NK-92 (cell line): ENCODE data around the gene ACYP2.
"Not testable (repeated sequence)": the region's sequence is repeated elsewhere in the genome, so short reads cannot be mapped to it uniquely, and the experiment has no call there.

Source experiments
- DNase-seq: peaks from one replicate; lab custom pipeline; 2025; ENCODE audit not compliant: unreplicated experiment; lab: John Stamatoyannopoulos, UW

Gene ACYP2

DNA sequence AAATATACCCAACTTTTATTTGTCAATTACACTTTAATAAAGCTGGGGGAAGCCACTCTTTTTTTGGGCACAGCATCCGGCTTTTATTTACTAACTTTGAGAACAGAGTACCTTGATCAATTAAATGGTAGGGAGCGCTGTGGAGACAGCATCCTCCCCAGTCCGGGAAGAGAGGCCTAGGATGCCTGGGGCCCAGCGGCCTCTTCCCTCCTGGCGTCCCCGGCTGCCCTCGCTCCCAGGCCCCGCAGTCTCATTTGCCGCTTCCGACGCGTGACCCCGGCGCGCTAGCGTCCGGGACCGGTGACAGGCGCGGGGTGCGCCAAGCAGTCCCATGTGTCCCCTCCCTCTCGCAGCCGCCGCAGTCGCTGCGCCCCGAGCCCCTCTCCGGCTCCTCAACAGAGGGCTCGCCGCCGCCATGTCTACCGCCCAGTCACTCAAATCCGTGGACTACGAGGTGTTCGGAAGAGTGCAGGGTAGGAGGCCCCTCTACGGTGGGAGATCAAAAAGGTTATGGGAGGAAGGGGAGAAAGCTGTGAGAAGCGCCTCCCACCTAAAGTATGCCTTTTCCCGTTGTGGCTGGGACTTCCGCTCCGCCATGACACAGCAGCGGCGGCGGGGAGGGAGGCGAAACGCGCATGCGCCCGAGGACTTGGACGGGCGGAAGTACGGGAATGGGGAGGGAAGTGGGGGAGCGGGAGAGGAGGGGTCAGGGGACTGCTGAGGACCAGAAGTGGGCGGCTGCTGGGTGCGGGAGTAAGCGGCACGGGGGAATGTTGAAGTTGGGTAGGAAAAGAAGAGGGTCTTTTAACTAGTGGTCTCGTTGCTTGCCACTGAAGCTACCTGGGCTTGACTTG is at the start of gene ACYP2:
Gene ACYP2 (plus strand): TSS at position 332 of the 854 bp plus-strand sequence.
- DNase-seq: peak; percentile 67

DNA sequence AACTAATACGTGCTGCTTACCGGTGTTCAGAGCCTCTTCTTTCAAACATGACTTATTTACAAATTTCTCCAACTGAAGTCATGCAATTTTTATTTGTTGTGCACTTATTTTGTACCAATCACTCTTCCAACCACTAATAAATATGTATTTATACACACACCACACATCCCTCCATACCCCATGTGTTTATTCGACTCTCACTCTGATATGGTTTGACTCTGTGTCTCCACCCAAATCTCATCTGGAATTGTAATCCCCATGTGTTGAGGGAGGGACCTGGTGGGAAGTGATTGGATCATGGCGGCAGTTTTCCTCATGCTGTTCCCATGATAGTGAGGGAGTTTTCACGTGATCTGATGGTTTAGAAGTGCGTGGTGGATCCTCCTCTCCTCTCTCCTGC is 49.5 kb upstream of the ACYP2 start:
- DNase-seq: no peak

DNA sequence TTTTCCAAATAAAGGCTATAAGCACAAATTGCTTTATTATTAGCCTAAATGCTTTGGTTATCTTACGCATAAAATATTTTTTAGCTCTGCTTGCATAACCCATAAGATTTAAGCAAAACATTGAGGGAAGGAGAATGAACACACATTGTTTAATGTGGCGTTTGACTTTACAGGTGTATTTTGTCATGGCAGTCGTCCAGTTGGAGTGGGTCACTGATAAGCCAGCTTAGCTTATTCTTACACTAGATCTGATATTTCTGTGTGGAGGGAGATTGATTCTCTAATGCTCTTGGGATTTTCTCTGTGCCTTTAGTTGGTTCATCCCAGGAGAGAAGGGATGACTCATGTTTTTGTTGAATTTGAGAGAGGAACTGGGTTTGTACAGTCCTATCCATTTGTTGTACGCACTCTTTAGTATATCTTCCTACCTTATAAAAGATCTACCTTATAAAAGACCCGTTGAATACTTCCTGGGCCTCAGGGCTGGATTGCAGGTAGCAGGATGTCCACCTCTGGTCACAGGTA is 47.5 kb upstream of the ACYP2 start:
- no peak for DNase-seq

DNA sequence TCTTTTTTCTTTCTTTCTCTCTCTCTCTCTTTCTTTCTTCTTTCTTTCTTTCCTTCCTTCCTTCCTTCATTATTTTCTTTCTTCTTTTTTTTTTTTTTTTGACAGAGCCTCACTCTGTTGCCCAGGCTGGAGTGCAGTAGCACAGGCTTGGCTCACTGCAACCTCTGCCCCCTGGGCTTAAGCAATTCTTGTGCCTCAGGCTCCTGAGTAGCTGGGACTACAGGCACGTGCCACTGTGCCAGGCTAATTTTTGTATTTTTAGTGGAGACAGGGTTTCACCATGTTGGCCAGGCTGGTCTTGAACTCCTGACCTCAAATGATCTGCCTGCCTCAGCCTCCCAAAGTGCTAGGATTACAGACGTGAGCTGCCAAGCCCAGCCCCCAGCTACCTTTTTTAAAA is 42.9 kb upstream of the ACYP2 start:
- not testable (repeated sequence) for DNase-seq

DNA sequence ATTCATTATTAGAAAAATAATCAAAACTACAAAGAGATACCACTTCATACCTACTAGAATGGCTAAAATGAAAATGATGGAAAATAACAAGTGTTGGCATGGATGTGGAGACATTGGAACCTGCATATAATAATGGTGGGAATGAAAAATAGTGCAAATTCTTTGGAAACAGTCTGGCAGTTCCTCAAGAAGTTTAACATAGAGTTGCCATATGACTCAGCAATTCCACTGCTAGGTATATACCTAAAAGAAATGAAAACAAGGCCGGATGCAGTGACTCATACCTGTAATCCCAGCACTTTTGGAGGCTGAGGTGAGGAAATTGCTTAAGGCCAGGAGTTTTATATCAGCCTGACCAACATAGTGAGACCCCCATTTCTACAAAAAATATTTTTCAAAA is 41.6 kb upstream of the ACYP2 start:
- DNase-seq: no peak

DNA sequence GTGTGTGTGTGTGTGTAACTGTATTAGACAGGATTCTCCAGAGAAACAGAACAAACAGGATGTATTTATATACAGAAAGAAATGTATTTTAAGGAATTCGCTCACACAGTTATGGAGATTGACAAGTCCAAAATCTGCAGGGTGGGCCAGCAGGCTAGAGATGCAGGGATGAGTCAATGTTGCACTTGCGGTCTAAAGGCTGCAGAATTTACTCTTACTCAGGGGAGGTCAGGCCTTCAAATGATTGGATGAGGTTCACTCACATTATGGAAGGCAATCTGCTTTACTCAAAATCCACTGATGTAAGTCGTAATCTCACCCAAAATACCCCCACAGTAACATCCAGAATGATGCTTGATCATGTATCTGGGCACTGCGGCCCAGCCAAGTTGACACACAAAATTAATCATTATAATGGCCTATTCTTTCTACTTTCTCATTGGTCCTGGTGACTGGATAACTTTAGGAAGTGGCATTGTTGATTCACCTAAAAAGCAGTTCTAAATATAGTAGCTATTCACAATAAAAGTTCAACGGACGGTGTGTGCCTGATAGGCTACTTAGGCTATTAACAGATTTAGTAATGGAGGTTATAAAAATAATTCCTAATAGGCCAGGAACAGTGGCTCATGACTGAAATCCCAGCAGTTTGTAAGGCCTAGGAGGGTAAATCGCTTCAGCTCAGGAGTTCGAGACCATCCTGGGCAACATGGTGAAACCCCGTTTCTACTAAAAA is 40.6 kb upstream of the ACYP2 start:
- no peak for DNase-seq

DNA sequence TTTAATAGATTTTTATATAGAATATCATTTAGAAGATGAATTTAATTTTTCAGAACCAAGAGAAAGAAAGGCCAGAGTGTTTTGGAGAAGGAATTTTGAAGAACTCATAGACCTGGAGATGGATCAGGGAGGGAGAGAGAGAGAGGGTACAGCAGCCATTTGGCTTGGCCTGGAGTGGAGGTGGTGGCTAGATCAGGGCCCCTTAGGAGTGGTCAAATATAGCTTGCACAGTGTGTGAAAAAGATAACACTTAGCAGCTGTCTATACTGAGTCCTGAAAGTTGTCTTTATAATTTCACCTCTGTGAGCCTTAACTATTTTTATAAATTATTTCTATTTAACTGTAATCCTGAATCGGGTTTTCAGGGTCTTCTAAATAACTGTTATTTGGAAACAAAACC is 38.8 kb upstream of the ACYP2 start:
- DNase-seq: no peak

DNA sequence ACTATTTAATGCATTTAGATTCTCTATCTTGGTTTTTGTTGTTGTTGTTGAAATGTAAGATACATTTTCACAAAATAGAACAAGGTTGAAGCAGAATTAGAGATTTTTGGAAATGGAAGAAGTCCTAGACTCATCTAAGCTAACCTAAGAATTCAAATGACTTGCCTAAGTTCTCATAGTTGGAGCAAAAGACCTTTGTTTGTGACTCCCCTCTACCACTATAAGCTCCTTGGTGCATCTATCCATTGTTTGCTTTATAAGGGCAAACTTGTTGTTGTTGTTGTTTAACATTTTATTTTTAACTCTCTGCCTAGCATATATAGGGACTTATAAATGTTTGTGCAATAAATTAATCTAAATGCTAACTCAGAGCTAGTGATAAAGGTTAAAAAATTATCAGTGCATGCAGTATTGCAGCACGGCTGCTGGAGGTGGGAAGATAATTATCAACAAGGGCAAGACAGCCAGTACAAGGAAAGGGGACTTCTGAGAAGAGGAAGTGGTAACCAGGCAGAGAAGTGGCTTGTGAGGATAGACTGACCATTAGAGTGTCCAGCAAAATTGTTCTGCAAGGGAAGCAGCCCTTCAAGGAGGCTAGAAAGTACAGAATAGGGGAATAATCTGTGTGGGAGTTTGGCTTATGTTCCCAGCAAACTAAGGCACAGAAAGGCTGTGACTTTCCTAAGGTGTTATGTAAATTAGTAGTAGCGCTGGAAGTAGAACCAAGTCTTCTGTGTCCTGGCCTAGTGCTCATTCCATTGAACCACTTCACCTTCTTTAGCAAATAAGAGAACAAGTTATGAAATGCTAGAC is 38.1 kb upstream of the ACYP2 start:
- no peak for DNase-seq

DNA sequence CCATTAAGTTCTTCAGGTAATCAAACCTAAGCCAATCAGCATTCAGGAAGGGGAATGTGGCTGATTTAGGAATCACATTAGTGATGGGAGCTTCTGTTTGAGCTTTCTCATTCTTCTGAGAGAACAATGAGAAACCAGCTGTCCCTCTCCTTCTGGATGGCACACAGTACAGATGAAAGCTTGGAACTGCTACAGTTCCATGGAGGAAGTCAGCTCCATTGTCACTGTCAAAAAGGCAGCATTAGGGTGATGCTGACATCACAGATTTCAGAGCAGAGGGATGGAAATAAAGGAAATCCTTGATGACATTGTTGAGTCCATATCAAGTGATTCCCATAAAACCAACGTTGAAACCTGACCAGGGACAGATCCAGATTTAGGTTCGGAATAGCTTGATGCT is 36.1 kb upstream of the ACYP2 start:
- DNase-seq: no peak

DNA sequence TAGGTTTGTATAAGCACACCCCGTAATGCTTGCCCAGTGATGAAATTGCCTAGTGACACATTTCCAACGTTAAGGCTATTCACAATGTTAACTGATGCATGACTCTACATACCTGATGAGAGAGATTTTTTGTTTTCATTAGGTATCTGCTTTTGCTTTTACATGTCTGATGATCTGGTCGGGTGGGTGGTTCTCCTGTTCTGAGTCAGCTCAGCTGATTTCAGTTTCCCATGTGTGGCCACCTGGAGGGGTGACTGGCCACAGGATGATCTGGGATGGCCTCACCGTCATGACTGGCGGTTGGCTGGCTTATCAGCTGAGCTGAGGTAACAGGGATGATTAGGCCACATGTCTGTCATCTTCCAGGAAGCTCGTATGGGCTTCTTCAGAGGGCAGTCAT is 33.8 kb upstream of the ACYP2 start:
- DNase-seq: no peak

DNA sequence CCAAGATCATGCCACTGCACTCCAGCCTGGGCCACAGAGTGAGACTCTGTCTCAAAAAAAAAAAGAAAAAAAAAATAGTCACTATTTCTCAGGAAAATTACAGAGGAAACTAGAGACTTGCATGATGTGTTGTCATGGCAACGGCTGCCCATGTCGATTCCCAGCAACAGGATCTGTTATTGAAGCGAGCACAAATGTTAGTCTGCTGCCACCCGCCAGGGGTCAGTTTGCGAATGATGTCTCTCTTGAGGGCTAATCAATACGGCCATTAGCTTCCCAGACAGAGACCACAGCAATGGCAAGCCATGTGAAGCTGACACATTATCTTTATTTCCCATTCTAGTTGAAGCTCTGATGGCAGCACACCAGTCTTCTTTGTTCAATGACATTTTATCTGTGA is 32.4 kb upstream of the ACYP2 start:
- DNase-seq: no peak

DNA sequence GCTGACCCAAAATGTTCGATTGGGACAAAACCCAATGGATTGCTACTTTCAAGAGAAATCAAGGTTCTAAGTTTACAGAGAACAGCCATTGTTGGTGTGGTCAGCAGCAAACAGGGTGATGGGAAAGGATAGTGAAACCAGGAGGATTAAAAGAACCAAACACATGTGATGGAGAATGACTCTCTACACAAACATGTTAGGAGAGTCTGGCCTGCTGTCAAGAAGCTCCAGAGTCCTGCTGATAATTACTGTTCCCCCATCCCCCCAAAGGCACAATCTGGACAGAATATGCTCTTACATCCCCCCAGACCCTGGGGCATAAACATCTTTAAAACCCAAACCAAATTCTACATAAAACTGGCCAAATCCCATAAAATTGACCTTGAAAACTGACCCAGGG is 32.0 kb upstream of the ACYP2 start:
- DNase-seq: no peak

DNA sequence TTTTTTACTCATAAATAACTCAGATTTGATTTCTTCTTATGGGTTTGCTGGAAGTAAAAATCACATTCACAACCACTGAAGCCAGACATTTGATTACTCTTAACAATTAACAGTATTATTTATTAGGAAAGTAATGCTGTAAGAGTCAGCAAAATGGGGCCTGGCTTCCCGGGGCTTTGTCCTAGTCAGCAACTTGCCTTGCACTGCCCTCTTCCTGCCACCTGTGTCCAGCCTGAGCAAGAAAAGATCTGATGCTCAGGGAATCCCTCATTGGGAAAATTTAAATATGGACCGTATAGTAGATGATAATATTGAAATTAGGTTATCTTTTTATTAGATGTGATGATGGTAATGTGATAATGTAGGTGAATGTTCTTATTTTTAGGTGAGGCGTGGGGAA is 30.8 kb upstream of the ACYP2 start:
- no peak for DNase-seq

DNA sequence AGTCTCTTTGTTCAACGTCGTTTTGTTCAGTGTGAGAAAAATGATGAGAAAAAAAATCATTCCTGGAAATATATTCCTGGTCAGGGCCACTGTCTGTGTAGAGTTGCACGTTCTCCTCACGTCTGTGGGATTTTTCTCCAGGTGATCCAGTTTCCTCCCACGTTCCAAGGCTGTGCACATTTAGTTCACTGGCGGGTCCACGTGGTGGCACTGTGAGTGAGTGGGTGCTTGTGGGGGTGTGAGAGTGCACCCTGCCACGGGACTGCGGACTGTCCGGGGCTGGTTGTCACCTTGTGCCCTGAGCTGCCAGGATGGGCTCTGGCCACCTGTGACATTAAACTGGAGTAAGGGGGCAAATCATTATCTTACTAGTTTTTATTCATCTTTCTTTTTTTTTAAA is 30.3 kb upstream of the ACYP2 start:
- DNase-seq: no peak

DNA sequence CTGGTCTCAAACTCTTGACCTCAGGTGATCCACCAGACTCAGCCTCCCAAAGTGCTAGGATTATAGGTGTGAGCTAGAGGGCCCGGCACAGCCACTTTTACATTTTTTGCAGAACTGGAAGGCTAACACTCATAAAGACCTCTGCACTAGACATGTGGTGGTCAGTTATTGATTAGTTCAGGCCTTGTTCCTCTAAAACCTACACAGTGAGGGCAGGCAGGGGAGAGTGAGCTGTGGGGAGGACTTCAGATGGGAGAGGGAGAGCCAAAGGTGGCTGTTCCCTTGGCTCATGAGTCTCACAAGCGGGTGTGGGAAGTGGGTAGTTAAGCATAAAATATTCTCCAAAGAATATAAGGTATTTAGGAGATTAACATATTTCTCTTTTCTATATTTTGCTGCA is 29.3 kb upstream of the ACYP2 start:
- DNase-seq: no peak

DNA sequence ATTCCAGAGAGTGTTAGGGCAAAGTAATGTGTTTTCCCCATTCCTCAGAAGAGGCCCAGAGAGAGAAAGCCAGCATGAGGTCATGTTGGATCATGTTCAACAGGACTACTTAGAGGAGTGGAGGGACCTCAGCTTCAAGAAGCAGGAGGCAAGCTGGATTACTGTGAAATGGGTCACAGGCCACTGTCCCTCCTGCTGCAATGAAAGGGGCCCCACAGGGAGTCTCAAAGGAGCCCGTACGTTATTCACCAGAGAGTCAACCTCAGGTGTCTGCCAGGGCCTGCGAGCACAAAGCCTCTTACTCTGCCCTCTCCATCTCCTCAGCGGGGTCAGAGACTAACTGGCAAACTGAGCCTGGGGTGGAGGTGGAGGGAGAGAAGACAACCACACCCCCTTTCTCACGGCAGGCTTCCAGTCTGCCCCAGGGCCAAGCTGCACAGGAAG is 27.2 kb upstream of the ACYP2 start:
- DNase-seq: no peak

DNA sequence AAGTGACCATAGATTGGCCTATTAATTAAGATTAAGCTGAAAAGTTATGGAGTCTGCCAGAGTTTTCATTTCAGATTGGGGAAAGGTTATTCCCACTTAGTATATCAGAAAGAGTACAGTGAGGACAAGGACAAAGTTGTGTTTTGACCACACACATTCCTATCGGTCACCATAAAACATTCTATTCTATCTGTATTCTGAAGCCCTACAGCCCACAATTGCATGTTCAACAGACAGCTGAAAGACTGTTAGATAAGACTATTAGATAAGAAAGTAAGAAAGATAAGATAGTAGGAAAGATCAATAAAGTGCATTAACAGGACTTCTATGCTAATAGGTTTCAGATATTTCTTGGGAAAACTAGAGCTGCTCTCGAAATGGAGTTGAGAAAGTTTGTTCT is 26.7 kb upstream of the ACYP2 start:
- no peak for DNase-seq

DNA sequence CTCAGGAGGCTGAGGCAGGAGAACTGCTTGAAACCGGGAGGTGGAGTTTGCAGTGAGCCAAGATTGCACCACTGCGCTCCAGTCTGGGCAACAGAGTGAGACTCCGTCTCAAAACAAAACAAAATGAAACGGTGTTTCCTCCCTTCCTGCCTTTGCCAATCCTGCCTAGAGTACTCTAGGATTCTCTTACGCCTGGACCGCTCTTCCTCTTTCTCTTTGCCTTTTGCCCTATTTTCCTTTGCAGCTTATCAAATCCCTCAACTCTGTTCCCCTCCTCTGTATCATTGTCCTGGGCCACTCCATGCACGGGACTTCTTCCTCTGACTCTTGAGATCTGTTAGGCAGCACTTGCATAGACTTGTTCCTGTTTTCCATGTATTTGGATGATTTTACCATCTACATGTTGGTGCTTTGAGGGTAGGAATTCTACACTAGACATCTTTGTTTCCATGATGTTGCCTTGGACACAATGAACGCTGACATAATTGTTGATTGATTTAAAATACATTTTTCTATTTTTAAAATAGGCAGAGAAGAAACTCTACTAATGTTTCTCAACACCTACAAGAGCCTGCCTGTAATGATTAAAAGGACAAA is 24.8 kb upstream of the ACYP2 start:
- no peak for DNase-seq

DNA sequence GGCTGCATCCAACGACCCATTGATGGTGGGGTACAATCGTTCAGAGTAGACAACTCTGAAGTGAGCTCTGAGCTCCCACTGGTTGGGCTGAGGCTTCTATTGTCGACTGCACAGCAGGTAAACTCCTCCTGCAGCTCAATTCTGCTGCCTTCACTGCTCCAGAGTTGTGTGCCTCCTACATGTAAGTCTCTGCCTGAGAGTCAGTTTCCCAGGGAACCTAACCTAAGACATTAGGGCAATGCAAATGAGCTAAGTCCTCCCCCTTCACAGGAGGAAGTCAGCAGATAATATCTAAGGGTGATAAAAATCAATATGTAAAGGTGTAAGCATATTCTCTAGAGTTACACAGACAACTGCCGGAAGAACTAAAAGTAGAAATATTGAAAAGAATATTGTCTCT is 22.5 kb upstream of the ACYP2 start:
- no peak for DNase-seq

DNA sequence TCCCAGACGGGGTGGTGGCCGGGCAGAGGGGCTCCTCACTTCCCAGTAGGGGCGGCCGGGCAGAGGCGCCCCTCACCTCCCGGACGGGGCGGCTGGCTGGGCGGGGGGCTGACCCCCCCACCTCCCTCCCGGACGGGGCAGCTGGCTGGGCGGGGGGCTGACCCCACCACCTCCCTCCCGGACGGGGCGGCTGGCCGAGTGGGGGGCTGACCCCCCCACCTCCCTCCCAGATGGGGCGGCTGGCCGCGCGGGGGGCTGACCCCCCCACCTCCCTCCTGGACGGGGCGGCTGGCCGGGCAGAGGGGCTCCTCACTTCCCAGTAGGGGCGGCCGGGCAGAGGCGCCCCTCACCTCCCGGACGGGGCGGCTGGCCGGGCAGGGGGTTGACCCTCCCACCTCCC is 20.0 kb upstream of the ACYP2 start:
- not testable (repeated sequence) for DNase-seq

DNA sequence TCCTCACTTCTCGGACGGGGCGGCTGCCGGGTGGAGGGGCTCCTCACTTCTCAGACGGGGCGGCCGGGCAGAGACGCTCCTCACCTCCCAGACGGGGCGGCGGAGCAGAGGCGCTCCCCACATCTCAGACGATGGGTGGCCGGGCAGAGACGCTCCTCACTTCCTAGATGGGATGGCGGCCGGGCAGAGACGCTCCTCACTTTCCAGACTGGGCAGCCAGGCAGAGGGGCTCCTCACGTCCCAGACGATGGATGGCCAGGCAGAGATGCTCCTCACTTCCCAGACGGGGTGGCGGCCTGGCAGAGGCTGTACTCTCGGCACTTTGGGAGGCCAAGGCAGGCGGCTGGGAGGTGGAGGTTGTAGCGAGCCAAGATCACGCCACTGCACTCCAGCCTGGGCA is 19.3 kb upstream of the ACYP2 start:
- DNase-seq: not testable (repeated sequence)
